Heart left ventricle (tissue), 13 donors: Measurements from ENCODE around the gene RAB38.

Experiments used
- CTCF ChIP-seq, 12 donors: fragments of 200-600 bp; sonication (generic) in 4 of 12; IDR thresholded peaks; one replicate each; pipeline versions ENCODE4 v1.5.0 to v1.8.0; 2018 to 2022; ENCODE audit warnings: antibody characterized with exemption in 12 of 12, mild to moderate bottlenecking in 5 of 12
- POLR2A ChIP-seq, 2 donors: fragments of 450-650 bp; IDR thresholded peaks; one replicate each; pipeline ENCODE4 v1.6.1; 2017; ENCODE audit warnings: antibody characterized with exemption in 2 of 2, mild to moderate bottlenecking in 2 of 2, moderate library complexity in 2 of 2
- donor health status: ischemic (EF 13 %, LVEDD 7.1; RV severe dilation, severe dysfunction).
- donor health status: DM: no; HTN: yes; CAD: no.
- donor health status: DM: no; HTN: no; CAD: no.
- donor health status: ischemic (EF 25% LVEDD 6.9; RV normal size, moderate dysfunction).
- donor health status: ischemic (EF 25% LVEDD 5.7; RV mildly dilated, moderate dysfunction).
- donor health status: ischemic (EF 35%, LVEDD 5.7; RV mildly dilated, moderate dysfunction).
- donor health status: nonischemic (EF 11% LVEDD 7.7; RV severe dilation, severe dysfunction).
- donor health status: DM: yes; HTN: yes; CAD: no.
- donor health status: PGD.
- donor health status: ischemic (EF 29% LVEDD 5.4; RV normal size, mild dysfunction).
- donor health status: nonischemic (EF 23%, LVEDD 6.1; RV moderate dilation, normal function).

GRCh38 chr11:88158081-88158480 lies 17.2 kb downstream of the RAB38 start:
- TF ChIP-seq CTCF (IDR thresholded peaks at IDR 0.05), result no peak
- TF ChIP-seq POLR2A (IDR thresholded peaks at IDR 0.05), result no peak
